Inflammatory macrophage (primary cell): ENCODE results near the gene SLC28A1.
"Not testable (repeated sequence)": the region's sequence is repeated elsewhere in the genome, so short reads cannot be mapped to it uniquely, and the experiment has no call there.

Experiments
- DNase-seq, 2 donors: peaks; one replicate each; pipeline ENCODE4 v3.0.0-alpha.2; 2020 to 2022

SLC28A1 gene

DNA sequence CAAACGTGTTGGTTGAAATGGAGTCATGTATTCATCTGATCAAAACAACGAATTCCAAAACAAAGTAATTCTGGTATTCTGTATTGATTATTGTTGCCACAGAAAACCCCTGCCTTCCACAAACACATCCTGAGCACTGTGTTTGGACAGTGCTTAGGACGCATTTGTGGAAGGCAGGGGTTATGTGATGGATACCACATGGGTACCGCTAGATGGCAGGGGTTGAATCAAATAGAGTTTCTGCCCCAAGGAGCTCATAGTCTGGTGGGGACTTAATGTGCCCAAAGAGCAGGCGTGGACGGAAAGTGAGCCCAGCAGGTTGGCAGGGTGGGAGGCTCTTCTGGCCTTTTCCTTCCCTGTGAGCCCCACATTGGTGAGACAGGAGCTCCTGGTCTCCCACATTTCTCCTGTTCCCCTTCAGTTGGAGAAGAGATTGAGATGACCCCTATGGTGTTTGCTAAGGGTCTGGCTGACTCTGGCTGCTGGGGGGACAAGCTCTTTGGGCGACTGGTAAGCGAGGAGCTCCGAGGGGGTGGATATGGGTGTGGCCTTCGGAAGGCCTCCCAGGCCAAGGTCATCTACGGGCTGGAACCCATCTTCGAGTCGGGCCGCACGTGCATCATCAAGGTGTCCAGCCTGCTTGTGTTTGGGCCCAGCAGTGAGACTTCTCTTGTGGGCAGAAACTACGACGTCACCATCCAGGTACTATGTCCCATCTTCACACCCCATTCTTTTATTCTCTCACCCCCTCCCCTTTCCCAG is 22.1 kb upstream of the SLC28A1 start:
- DNase-seq: no peak

DNA sequence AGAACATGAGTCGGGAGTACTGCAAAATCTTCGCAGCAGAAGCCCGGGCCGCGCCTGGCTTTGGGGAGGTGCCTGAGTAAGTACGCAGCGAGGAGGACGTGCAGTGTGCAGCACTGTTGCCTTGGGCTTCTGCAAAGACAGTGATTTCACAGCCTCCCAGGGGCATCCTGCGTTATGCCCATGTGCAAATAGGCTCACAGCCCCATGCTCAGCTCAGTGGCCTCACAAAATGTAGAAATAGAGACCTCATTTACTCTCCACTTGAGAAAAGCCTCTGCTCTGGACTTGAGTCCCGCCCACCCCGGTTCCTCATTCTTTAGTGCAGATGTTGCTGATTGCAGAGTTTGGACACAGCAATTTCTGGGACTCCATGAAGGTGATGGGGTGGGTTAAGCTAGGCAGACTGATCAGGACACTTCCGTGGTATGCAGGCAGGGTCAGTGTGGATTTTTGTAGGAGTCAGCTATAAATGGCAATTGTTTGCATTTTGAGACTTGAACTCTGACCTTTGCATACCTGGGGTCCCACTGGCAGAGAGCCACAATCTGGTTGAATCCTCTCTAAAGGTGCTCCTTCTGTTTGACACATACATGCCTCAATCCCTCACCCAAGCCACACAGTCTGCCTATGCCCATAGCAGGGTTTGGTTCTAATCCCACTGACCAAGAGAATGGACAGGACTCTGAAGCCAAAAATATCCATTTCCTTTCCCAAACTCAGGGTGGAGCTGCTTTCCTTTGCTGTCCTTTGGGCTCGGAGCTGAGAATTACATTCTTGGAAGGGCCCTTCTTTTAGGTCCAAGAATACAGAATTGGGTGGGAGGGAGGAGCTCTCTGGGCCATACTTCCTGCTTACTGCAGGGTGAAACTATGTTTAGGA is 20.7 kb upstream of the SLC28A1 start:
- peak; percentile 77 to 85 for DNase-seq

DNA sequence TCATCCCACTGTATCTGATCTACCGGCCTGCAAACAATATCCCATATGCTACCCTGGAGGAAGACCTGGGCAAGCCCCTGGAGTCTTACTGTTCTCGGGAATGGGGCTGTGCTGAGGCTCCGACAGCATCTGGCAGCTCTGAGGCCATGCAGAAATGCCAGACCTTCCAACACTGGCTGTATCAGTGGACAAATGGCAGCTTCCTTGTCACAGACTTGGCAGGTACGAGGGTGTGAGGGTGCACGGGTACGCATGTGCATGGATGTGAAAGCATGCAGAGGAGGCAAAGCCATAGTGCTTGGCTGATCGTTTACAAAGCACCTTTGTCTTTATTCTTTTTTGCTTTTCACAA is 20.0 kb upstream of the SLC28A1 start:
- no peak for DNase-seq

DNA sequence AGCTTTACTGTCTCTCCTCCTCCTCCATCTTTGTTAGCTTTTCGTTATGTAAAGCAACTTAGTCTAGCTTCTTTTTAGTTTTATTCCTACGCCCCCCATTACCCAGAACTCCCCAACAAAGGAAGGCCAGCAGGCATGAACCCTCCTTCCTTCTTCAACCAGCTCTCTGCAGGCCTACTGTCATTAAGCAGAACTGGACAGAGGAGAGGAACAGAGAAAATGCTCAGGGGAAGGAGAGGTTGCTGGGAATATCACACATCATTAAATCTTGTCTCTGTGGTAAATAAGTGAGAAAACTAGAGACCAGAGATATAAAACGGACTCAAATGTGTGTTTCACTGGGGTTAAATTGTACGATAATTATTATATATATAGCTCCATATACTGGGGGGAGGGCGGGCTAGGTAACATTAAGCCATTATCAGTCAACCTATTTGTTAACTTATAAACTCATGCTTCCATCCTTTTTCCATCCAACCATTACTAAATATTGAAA is 19.3 kb upstream of the SLC28A1 start:
- DNase-seq: no peak

DNA sequence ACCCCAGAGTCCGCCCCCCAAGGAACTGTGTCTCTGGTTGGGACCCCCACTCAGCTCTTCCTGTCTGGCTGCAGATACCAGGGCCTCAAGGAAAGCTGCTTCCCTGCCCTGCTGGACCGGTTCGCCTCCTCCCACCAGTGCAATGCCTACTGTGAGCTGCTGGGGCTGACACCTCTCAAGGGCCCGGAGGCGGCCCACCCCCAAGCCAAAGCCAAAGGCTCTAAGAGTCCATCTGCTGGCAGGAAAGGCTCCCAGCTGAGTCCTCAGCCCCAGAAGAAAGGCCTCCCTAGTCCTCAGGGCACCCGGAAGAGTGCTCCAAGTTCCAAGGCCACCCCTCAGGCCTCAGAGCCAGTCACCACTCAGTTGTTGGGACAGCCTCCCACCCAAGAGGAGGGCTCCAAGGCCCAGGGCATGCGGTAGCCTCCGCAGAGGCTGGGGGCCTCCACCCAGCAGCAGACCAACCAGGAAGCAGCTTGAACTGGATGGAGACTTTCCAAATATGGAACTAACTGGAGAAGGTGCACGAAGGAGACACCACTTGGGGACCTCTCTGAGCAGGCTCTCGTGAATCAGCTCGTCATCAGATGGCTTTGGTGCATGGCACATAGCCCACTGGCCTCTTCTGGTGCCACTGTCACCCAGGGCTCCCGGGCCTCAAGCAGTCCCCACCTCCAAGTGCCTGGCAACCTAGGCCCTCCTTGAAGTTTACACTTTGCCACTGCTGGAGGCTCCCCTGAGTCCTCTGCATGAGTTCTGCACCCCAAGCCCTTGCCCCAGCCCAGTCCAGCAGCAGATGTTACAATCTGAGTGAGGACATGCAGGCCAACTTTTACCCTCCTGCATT is 16.2 kb upstream of the SLC28A1 start:
- no peak for DNase-seq

DNA sequence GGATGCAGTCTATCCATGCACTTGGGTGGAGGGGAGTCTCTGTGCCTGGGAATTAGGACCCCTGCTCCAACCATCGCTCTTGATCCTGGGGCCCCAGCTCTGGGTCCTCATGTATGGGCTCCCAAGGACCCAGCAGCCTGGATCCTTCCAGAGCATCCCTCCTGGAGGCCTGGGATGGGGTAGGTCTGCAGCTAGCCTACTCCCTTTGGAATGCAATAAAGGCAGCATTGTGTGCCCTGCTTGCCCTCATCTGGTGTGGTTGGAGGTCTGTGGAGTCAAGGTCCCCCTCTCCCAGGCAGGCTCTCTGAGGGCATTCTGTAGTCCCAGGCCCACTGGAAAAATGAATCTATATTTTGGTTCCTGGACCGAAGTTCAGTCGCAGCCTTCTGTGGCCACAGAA is 15.0 kb upstream of the SLC28A1 start:
- no peak for DNase-seq

DNA sequence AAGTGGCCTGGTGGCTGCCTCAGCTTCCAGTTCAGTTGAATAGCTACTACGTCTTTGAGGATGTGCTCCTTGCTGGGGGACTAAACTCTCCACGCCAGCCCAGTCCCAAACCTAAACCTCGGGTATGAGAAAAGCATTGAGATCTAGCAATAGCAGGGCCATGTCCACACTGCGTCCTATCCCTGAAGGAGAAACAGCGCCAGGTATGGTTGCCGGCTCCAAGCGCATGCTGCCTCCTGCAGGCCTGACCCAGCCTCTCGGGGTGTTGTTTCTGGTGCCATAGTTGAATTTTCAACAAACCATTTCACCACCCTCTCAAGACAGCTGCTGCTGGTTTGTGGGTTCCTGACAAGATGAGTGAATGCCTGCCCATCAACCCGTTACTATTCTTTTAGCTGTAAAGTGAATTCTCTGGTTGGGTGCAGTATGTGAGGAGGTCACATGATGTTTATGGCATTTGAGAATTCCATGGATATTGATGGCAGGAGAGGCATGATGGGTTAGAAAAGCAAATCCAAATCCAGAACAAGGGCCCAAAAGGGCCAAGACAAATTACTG is 13.0 kb upstream of the SLC28A1 start:
- no peak for DNase-seq

DNA sequence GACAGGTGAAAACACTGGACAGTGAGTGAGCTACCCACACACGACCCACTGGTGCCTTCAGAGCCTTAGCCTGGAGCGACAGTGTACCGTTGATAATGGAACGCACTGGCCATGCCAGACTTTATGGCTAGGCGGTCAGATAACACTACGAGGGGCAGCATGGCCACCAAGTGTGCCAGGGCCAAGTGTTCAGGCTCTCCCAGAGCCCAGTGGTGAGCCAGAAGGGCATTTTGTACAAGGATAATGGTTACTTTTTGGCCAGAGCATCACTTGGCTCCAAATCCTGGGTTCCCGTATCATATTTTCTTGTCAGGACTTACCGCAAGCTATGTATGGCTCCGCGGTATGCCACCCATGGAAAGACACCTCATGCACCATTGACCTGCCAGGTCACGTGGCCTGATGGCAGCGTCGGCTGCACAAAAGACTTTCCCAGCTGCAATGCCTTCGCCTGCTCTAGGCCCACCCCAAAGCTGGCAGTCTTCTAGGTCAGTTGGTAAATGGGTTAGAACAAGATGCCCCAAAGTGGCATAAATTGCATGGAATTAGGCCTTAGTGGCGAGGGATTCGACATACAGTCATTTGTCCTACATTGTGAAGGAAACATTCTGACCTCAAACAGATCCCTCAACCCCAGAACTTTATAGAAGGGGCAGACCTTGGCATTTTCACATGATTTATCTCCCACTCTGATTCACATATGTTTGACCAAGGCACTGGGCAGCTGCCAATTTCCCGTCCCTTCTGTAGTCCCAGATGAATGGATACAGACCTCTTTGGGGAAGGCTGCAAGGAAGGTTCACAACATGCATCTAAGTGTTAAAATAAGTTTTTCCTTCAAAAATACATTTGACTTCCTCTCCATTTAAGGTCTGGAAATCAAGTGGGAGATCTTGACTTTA is 12.2 kb upstream of the SLC28A1 start:
- no peak for DNase-seq

DNA sequence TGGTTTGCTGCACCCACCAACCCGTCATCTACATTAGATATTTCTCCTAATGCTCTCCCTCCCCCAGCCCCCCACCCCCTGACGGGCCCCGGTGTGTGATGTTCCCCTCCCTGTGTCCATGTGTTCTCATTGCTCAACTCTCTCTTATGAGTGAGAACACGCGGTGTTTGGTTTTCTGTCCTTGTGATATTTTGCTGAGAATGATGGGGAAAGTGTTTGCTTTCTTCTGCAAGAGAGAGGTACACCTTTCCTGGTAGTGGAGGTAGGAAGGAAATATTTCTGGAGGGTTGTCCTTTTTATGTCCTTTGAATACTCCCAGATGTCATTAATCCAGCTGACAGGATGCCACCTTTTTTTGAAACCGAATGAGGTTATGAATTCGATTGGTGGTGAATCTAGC is 10.5 kb upstream of the SLC28A1 start:
- DNase-seq: no peak

DNA sequence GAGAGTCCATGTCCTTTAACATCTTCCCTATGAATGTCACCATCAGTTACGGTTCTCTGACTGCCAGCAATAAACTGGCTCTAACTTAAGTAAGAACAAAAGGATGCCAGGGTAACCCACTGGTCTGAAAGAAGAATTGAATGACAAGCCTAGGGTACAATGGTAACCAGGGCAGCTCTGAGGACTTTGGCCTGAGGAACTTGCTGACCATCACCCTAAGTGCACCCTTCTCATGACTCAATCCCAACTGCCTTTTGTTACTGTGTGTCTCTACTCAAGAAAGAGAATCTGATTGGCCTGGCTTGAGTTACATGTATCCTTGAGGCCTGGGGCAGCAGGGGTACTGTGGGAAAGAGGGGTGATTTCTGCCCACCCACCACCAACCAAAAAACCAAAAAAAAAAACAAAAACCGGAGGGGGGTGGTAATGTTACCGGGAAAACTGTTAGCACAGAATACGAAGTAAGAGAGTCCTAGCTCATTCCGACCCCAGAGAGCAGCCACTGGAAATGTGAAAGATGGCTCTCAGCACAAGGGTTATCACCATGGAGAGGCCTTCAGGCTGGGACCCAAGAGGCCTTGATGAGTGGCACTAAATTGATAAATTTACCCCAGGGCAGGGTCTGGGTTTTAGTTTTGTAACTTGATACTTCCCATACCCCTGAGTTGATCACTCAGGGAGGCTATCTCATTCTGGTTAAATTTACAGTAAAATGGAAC is 9.3 kb upstream of the SLC28A1 start:
- no peak for DNase-seq

DNA sequence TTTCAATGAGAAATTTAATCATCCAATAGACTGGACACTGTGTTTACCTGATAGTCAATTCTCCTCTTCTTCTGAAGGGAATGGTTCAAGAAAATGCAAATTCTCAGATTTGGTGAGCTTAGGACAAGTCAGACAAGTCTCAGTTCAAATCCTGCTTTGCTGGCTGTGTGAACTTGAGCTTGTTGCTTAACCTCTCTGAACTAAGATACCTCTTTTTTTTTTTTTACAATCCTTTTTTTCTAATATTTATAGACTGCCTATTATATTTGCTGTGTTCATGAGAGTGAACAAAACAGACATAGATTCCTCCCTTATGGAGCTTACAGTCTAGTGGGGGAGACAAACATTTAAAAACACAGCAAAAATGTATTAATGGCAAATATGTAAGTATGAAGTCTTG is 8.2 kb upstream of the SLC28A1 start:
- no peak for DNase-seq

DNA sequence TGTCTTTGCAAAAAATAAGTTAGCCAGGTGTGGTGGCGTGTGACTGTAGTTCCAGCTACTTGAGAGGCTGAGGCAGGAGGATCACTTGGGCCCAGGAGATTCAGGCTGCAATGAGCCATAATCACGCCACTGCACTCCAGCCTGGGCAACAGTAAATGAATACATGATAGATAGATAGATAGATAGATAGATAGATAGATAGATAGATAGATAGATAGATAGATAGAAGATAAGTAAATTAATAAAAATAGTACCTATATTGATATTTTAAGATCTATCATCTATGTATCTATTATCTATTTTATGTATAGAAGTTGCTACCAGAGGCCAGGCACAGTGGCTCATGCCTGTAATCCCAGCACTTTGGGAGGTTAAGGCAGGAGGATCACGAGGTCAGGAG is 6.8 kb upstream of the SLC28A1 start:
- not testable (repeated sequence) for DNase-seq

DNA sequence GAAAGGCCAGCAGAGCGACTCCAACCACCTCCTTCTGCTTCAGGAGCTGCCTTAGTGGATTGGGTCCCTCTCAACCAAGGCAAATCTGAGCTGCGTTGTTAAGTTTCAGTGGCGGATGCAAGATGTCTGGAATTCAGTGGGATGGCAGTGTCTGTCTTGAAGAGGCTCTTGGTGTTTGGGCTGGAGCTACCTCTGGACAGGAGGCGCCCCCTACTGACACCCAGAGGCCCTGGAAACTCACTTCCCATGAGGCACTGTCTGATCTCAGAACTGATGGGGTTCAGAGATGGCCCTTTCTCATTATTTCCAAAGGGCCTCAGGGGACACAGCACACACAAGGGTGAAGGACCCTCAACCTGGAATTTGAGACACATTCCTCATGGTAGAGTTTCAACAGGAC is 6.0 kb upstream of the SLC28A1 start:
- peak; percentile 68 to 78 for DNase-seq

DNA sequence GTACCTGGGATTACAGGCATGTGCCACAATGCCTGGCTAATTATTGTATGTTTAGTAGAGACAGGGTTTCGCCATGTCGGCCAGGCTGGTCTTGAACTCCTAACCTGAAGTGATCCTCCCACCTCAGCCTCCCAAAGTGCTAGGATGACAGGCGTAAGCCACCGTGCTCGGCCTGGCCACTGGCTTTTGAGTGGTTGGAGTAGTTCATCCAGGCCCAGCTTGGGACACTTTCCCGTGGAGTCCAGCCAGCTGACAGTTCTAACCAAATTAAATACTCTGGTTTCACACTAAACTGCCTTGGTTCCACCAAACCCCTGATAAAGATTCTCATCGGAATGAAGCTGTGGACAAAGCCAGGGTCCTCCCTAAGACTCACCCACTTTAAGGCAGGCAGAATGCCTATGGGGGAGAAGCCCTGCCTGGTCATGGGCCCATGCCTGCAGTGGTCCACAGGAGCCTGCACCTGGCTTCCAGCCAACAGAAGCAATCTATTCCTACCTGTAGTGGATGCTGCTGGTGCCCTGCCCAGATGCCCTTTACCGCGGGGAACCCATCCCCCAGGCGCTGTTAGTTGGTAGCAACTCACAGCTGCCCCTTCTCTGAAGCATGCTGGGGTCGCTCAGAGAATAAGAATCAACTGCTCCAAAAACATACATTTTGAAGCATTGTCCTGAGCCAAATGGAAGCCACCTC is 5.2 kb upstream of the SLC28A1 start:
- DNase-seq: no peak

DNA sequence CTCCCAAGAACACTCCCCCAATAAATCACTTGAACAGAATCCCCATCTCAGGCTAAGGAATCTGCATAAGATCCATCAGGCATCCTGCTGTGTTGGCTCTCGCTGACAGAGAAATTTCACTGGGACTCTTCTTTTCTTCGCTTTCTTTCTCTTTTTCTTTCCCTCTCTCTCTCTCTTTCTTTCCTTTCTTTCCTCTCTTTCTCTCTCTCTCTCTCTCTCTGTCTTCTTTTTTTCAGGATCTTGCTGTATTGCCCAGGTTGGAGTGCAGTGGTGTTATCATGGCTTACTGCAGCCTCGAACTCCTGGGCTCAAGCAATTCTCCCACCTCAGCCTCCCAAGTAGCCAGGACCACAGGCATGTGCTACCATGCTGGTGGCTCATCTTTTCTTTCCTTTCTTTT is 4.5 kb upstream of the SLC28A1 start:
- no peak for DNase-seq

DNA sequence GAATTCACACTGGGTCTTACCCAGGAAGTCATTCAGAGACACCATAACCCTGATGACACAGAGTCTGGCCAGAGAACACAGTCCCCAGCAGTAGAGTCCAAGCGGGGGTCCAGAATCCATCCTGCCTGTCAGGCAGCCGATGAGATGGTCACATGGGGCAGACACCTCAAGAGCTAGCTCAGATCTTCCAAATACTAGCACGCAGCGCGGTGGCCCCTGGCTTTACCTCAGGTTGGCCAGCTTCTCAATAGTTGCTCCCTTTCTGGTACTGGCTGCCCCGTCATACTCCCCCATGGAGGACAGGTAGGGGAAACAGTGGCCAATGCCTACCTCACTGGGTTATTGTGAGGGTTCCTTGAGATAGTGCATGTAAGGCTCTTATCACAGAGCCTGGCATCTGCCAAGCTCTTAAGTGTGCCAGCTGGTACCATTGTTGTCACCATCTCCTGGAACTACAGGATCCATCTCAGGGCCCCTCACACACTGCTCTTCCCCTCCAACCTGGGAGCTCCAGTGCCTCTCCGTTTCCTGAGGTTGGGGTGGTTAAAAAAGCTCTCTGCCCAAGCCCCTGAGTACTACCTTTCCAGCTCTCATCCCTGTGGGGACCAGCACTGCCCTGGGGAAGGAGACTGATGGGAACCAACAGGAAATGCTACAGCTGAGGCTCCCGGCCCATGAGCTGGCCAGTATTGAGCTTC is 3.5 kb upstream of the SLC28A1 start:
- DNase-seq: no peak

DNA sequence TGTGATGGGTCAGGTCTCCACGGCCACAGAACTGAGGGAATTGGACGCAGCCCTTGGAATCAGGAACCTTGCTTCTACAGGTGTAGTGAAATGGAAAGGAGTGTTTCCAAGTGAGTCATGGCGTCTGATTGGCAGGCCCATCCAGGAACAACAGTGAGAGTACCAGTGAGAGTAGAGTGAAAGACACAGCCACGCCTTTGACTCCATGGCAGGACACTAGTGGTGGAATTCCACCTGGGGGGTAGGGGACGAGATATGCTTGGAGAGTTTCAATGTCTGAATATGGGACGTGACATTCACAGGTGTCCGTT is 3.0 kb upstream of the SLC28A1 start:
- no peak for DNase-seq

DNA sequence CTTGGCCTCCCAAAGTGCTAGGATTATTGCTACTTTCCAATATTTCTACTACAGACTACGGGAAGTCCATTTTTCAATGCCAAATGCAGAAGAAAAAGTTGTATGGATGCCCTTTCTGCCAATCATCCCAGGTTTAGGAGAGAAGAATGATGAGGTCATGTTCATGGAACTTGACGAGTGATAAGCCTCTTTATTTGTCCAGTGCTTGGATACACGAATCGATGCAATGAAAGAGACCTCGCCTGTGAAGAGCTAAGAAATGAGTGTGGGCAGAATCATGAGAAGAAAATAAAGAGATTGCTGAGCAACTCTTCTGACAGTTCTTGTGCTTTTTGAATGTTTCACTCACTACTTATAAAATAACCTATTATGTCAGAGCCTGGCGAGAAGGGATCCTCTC is 996 bp upstream of the SLC28A1 start:
- DNase-seq: no peak

DNA sequence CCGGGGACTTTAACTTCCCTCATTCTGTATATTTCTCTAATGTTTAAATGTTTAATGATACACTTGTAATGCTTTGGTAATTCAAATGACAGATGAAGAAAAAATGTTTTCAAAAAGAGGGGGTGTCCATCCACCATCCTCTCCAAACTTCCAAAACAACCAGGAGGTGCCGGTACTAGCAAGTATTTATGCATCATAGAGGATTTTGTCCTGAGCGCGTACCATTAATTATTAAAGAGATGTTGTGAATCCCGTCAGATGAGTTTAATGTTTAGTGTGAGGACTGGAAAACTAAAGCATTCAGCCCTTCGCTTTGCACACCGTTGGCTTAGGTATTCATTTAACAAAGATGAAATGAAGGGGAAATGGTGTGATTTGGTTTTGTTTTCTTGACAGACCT is 1.3 kb downstream of the SLC28A1 start:
- no peak for DNase-seq
